SHP77 (cell line): Measurements from ENCODE around the gene BAG1.

Experiments used
- DNase-seq, 2 experiments: peaks; one replicate each; lab custom pipeline; 2025; lab: John Stamatoyannopoulos, UW

Gene BAG1

GRCh38 chr9:33242609-33243134 lies 21.8 kb downstream of the BAG1 start:
- no peak for DNase-seq

- DNase-seq: no peak
Observed at GRCh38 chr9:33241298-33241697, 23.2 kb downstream of the BAG1 start.

- DNase-seq: no peak
Observed at GRCh38 chr9:33239921-33240320, 24.6 kb downstream of the BAG1 start, which contains the start of gene SPINK4. TSS of gene SPINK4 (plus strand) at chr9:33240167. CDS start at chr9:33240209, 42 bp downstream.

GRCh38 chr9:33236571-33236970 lies 27.9 kb downstream of the BAG1 start:
- DNase-seq: no peak

- no peak for DNase-seq
Observed at GRCh38 chr9:33234511-33235467, 29.7 kb downstream of the BAG1 start.

- DNase-seq: peak; percentile 75 to 77
Observed at GRCh38 chr9:33233626-33234342, 30.7 kb downstream of the BAG1 start.

- DNase-seq: no peak
Observed at GRCh38 chr9:33232815-33233214, 31.7 kb downstream of the BAG1 start.

- DNase-seq: no peak
Observed at GRCh38 chr9:33231623-33231942, 32.9 kb downstream of the BAG1 start.

- DNase-seq: no peak
Observed at GRCh38 chr9:33230756-33231622, 33.5 kb downstream of the BAG1 start.

GRCh38 chr9:33229359-33230114 lies 35.0 kb downstream of the BAG1 start:
- peak; percentile 51 to 74 for DNase-seq

- DNase-seq: no peak
Observed at GRCh38 chr9:33228606-33229005, 35.9 kb downstream of the BAG1 start.

- DNase-seq: no peak
Observed at GRCh38 chr9:33227741-33228140, 36.8 kb downstream of the BAG1 start.

- no peak for DNase-seq
Observed at GRCh38 chr9:33227008-33227398, 37.5 kb downstream of the BAG1 start.

GRCh38 chr9:33225319-33226147 lies 39.0 kb downstream of the BAG1 start:
- DNase-seq: peak in 1 of 2 experiments; percentile 18

GRCh38 chr9:33223696-33224095 lies 40.8 kb downstream of the BAG1 start:
- no peak for DNase-seq

- DNase-seq: no peak
Observed at GRCh38 chr9:33222031-33222430, 42.5 kb downstream of the BAG1 start.

GRCh38 chr9:33221568-33221884 lies 43.0 kb downstream of the BAG1 start:
- DNase-seq: no peak

GRCh38 chr9:33220681-33221567 lies 43.6 kb downstream of the BAG1 start:
- no peak for DNase-seq

- no peak for DNase-seq
Observed at GRCh38 chr9:33211695-33212393, 52.7 kb downstream of the BAG1 start.
